Measurements from ENCODE around the gene HEPHL1.

The HEPHL1 gene

GRCh38 chr11:94011478-94011877 is 9.7 kb upstream of the HEPHL1 start:
- Histone ChIP-seq H3K27me3 (ENCODE audit: low read length) (no peaks in the 10 kb centered on the region), H3K9me3 (ENCODE audit: insufficient read depth, low read length) (no peaks in the 10 kb centered on the region), H3K9ac (ENCODE audit: low read length) (no peak overlapping the region), H3K27ac (ENCODE audit: low read depth, low read length) (no peak overlapping the region), H3K9me2 (replicated peaks; ENCODE audit: insufficient read depth, low read length) (no peaks in the 10 kb centered on the region), H3F3A (ENCODE audit: insufficient read depth) (no peaks in the 10 kb centered on the region), H4K20me1 (ENCODE audit: low read depth, low read length) (no peaks in the 10 kb centered on the region), H3K4me3 (ENCODE audit: insufficient read depth, low read length, poor library complexity, severe bottlenecking) (no peak overlapping the region), H3K79me2 (ENCODE audit: insufficient read depth, low read length) (no peaks in the 10 kb centered on the region), H3K4me2 (ENCODE audit: low read depth, low read length, poor library complexity, severe bottlenecking) (no peak overlapping the region), H3K36me3 (ENCODE audit: low read length) (no peaks in the 10 kb centered on the region), H2AFZ (ENCODE audit: low read depth, low read length, severe bottlenecking) (no peak overlapping the region)
- no peak for TF ChIP-seq EZH2phosphoT487 (conservative IDR thresholded peaks at IDR 0.05; ENCODE audit: low read length)
- no peak for TF ChIP-seq CTCF (IDR thresholded peaks at IDR 0.05; ENCODE audit: insufficient read depth, low read length, poor library complexity, severe bottlenecking)

- H4K20me1 ChIP-seq (ENCODE audit: low read depth, low read length), result no peaks in the 10 kb centered on the region
- H3K9me3 ChIP-seq (ENCODE audit: insufficient read depth, low read length), result no peaks in the 10 kb centered on the region
- H3K9ac ChIP-seq (ENCODE audit: low read length), result no peak overlapping the region
- H3K27me3 ChIP-seq (ENCODE audit: low read length), result no peaks in the 10 kb centered on the region
- no peaks in the 10 kb centered on the region for H3K79me2 ChIP-seq (ENCODE audit: insufficient read depth, low read length)
- H3K36me3 ChIP-seq (ENCODE audit: low read length), result no peaks in the 10 kb centered on the region
- no peak for TF ChIP-seq EZH2phosphoT487 (conservative IDR thresholded peaks at IDR 0.05; ENCODE audit: low read length)
- no peak for TF ChIP-seq CTCF (IDR thresholded peaks at IDR 0.05; ENCODE audit: insufficient read depth, low read length, poor library complexity, severe bottlenecking)
- H3K4me3 ChIP-seq (ENCODE audit: insufficient read depth, low read length, poor library complexity, severe bottlenecking), result no peak overlapping the region
- H3K4me2 ChIP-seq (ENCODE audit: low read depth, low read length, poor library complexity, severe bottlenecking), result no peak overlapping the region
- no peak overlapping the region for H2AFZ ChIP-seq (ENCODE audit: low read depth, low read length, severe bottlenecking)
- H3K27ac ChIP-seq (ENCODE audit: low read depth, low read length), result no peak overlapping the region
- no peaks in the 10 kb centered on the region for H3F3A ChIP-seq (ENCODE audit: insufficient read depth)
- no peaks in the 10 kb centered on the region for H3K9me2 ChIP-seq (replicated peaks; ENCODE audit: insufficient read depth, low read length)
Observed at GRCh38 chr11:94017446-94017845, 3.7 kb upstream of the HEPHL1 start.

- no peak overlapping the region for H3K9ac ChIP-seq (ENCODE audit: low read length)
- no peaks in the 10 kb centered on the region for H4K20me1 ChIP-seq (ENCODE audit: low read depth, low read length)
- H3K36me3 ChIP-seq (ENCODE audit: low read length), result no peaks in the 10 kb centered on the region
- no peaks in the 10 kb centered on the region for H3K27me3 ChIP-seq (ENCODE audit: low read length)
- H3F3A ChIP-seq (ENCODE audit: insufficient read depth), result no peaks in the 10 kb centered on the region
- H3K4me3 ChIP-seq (ENCODE audit: insufficient read depth, low read length, poor library complexity, severe bottlenecking), result no peak overlapping the region
- no peaks in the 10 kb centered on the region for H3K79me2 ChIP-seq (ENCODE audit: insufficient read depth, low read length)
- no peaks in the 10 kb centered on the region for H3K9me3 ChIP-seq (ENCODE audit: insufficient read depth, low read length)
- TF ChIP-seq EZH2phosphoT487 (conservative IDR thresholded peaks at IDR 0.05; ENCODE audit: low read length) (no peak), CTCF (IDR thresholded peaks at IDR 0.05; ENCODE audit: insufficient read depth, low read length, poor library complexity, severe bottlenecking) (no peak)
- no peak overlapping the region for H2AFZ ChIP-seq (ENCODE audit: low read depth, low read length, severe bottlenecking)
- no peak overlapping the region for H3K4me2 ChIP-seq (ENCODE audit: low read depth, low read length, poor library complexity, severe bottlenecking)
- no peak overlapping the region for H3K27ac ChIP-seq (ENCODE audit: low read depth, low read length)
- no peaks in the 10 kb centered on the region for H3K9me2 ChIP-seq (replicated peaks; ENCODE audit: insufficient read depth, low read length)
Observed at GRCh38 chr11:94018721-94019120, 2.4 kb upstream of the HEPHL1 start.

Data from SU-DHL-6 (cell line).